HK-2 (cell line): ENCODE measurements around the gene TMEM198.

Source experiments
- DNase-seq: peaks from one replicate; pipeline ENCODE4 v3.0.0-alpha.2; 2018; ENCODE audit not compliant: unreplicated experiment

Gene TMEM198

GRCh38 chr2:219545295-219545942, 1.6 kb downstream of the TMEM198 start:
- no peak for DNase-seq

GRCh38 chr2:219545943-219546352, 2.1 kb downstream of the TMEM198 start:
- no peak for DNase-seq

- no peak for DNase-seq
These were observed 3.8 kb downstream of the TMEM198 start for GRCh38 chr2:219547621-219548020.

GRCh38 chr2:219548990-219549389, 5.2 kb downstream of the TMEM198 start:
- no peak for DNase-seq

GRCh38 chr2:219549619-219550018, 5.8 kb downstream of the TMEM198 start:
- DNase-seq: no peak

GRCh38 chr2:219551441-219552381, 7.9 kb downstream of the TMEM198 start:
- DNase-seq: peak; percentile 76

GRCh38 chr2:219552382-219553167, 8.7 kb downstream of the TMEM198 start:
- peak; percentile 94 for DNase-seq

- DNase-seq: no peak
These were observed 9.3 kb downstream of the TMEM198 start for GRCh38 chr2:219553168-219553417.

GRCh38 chr2:219553463-219553963, 9.7 kb downstream of the TMEM198 start:
- DNase-seq: no peak

- no peak for DNase-seq
These were observed 10.5 kb downstream of the TMEM198 start for GRCh38 chr2:219554350-219554749.

- DNase-seq: no peak
These were observed 12.1 kb downstream of the TMEM198 start for GRCh38 chr2:219555956-219556355.

GRCh38 chr2:219556413-219556812, 12.6 kb downstream of the TMEM198 start:
- DNase-seq: no peak

GRCh38 chr2:219557320-219557719, 13.5 kb downstream of the TMEM198 start:
- DNase-seq: no peak

- no peak for DNase-seq
These were observed 14.3 kb downstream of the TMEM198 start for GRCh38 chr2:219557791-219558785.

GRCh38 chr2:219559156-219559915, 15.5 kb downstream of the TMEM198 start:
- DNase-seq: no peak

- no peak for DNase-seq
These were observed 16.4 kb downstream of the TMEM198 start for GRCh38 chr2:219560037-219560892.

GRCh38 chr2:219560893-219561178, 17.0 kb downstream of the TMEM198 start:
- DNase-seq: no peak

- no peak for DNase-seq
These were observed 17.6 kb downstream of the TMEM198 start for GRCh38 chr2:219561179-219562048.
